Panc1 (cell line): ENCODE results near the gene KIRREL3. TPM values are rescaled to one million over a fixed set of nuclear protein-coding genes. Genes with fewer than 3 reads are reported as not detected.

ENCODE experiments used
- ATAC-seq: fragments of 200-7000 bp; cut with Tn5 transposase; 2 replicates; pipeline ENCODE4 v1.9.1; 2020; ENCODE audit warnings: mild to moderate bottlenecking, moderate library complexity
- BruUV-seq: library from RNA; stranded (reverse); fragments of 400-500 nt; replicated peaks from 2 replicates; lab custom pipeline; 2021; lab: Mats Ljungman, UMichigan
- CTCF ChIA-PET: fragments of 300-600 bp; sonication (Branson Sonifier 250); formaldehyde crosslinking; loops from one replicate; lab custom pipeline; 2022; ENCODE audit warnings: antibody characterized with exemption; lab: Charles Lee
- POLR2A ChIA-PET: fragments of 300-600 bp; sonication (Branson Sonifier 250); formaldehyde crosslinking; loops from one replicate; lab custom pipeline; 2022; ENCODE audit warnings: antibody characterized with exemption; lab: Charles Lee
- DNase-seq: peaks from one replicate; pipeline ENCODE4 v3.0.0-alpha.2; 2010; ENCODE audit warnings: low read depth, low spot score
- H3K27ac ChIP-seq: 2 replicates; pipeline ENCODE4 v1.5.1; 2011; ENCODE audit warnings: mild to moderate bottlenecking, low read length, inconsistent platforms
- H3K27me3 ChIP-seq: fragments of 200-500 bp; sonication (Bioruptor generic); 2 replicates; pipeline ENCODE4 v1.6.0; 2014; ENCODE audit warnings: low read length, inconsistent platforms; ENCODE audit not compliant: control insufficient read depth, insufficient read depth
- H3K36me3 ChIP-seq: fragments of 200-500 bp; sonication (Bioruptor generic); 2 replicates; pipeline ENCODE4 v1.5.1; 2014; ENCODE audit warnings: inconsistent platforms, mild to moderate bottlenecking, low read length, moderate library complexity; ENCODE audit not compliant: control insufficient read depth, insufficient read depth
- H3K4me1 ChIP-seq: 2 replicates; pipeline ENCODE4 v1.5.1; 2011; ENCODE audit warnings: inconsistent platforms, mild to moderate bottlenecking, low read length, moderate library complexity; ENCODE audit not compliant: control insufficient read depth, insufficient read depth
- H3K4me3 ChIP-seq, 2 experiments: 2 replicates each; pipeline ENCODE4 v1.5.1; 2011 to 2012; ENCODE audit warnings: low read depth in 2 of 2, low read length in 2 of 2, mild to moderate bottlenecking in 2 of 2, inconsistent platforms in 1 of 2, moderate library complexity in 1 of 2
- H3K9me3 ChIP-seq: fragments of 200-500 bp; sonication (Bioruptor generic); 2 replicates; pipeline ENCODE4 v1.5.1; 2014; ENCODE audit warnings: low read depth, mild to moderate bottlenecking, inconsistent platforms, low read length, moderate library complexity; ENCODE audit not compliant: control insufficient read depth, insufficient read depth
- POLR2AphosphoS5 ChIP-seq: IDR thresholded peaks from 2 replicates; pipeline ENCODE4 v1.6.1; 2012; ENCODE audit warnings: mild to moderate bottlenecking, low read depth, low read length, moderate library complexity
- REST ChIP-seq, 2 experiments: IDR thresholded peaks; 2 replicates each; pipeline ENCODE4 v1.6.1; 2011 to 2012; ENCODE audit warnings: low read depth in 2 of 2, control low read depth in 1 of 2, low read length in 1 of 2, mild to moderate bottlenecking in 1 of 2, moderate library complexity in 1 of 2; ENCODE audit not compliant: insufficient read depth in 1 of 2
- SIN3A ChIP-seq: IDR thresholded peaks from 2 replicates; pipeline ENCODE4 v1.6.1; 2012; ENCODE audit warnings: low read depth, mild to moderate bottlenecking, low read length, moderate library complexity, borderline replicate concordance; ENCODE audit not compliant: insufficient read depth
- TCF7L2 ChIP-seq: IDR thresholded peaks from 2 replicates; pipeline ENCODE4 v1.6.1; 2011; ENCODE audit warnings: mild to moderate bottlenecking, low read depth, low read length, inconsistent platforms
- in situ Hi-C: cut with HindIII; loops from 2 replicates; pipeline ENCODE4 v1.10.0; 2016; ENCODE audit warnings: low sequenced_read_pairs, low pct_unique_long_range_greater_than_20kb
- intact Hi-C: fragments of 100-400 bp; cut with micrococcal nuclease; formaldehyde crosslinking; loops from one replicate; pipeline ENCODE4 v1.10.0; 2022; ENCODE audit not compliant: unreplicated experiment
- total RNA-seq: library from RNA; stranded (reverse); gene quantifications from one replicate; pipeline ENCODE4 v1.2.1, GENCODE V29; 2021; ENCODE audit not compliant: unreplicated experiment
- TF ChIP-seq, protein P1 (sequence below): fragments of 450-650 bp; IDR thresholded peaks from 2 replicates; pipeline ENCODE4 v1.5.1; 2017; ENCODE audit warnings: mild to moderate bottlenecking

The KIRREL3 gene
- total RNA-seq, 1 experiment from 2014 or later: 0.36 TPM

GRCh38 chr11:126743628-126744027, 256.9 kb downstream of the KIRREL3 start:
- TF ChIP-seq SIN3A (no peak), POLR2AphosphoS5 (no peak), TCF7L2 (no peak), REST (IDR thresholded peaks at IDR 0.05; ENCODE audit: insufficient read depth in 1 of 2, low read depth in 2 of 2, low read length in 1 of 2) (no peak)
- TF ChIP-seq, protein P1, sequence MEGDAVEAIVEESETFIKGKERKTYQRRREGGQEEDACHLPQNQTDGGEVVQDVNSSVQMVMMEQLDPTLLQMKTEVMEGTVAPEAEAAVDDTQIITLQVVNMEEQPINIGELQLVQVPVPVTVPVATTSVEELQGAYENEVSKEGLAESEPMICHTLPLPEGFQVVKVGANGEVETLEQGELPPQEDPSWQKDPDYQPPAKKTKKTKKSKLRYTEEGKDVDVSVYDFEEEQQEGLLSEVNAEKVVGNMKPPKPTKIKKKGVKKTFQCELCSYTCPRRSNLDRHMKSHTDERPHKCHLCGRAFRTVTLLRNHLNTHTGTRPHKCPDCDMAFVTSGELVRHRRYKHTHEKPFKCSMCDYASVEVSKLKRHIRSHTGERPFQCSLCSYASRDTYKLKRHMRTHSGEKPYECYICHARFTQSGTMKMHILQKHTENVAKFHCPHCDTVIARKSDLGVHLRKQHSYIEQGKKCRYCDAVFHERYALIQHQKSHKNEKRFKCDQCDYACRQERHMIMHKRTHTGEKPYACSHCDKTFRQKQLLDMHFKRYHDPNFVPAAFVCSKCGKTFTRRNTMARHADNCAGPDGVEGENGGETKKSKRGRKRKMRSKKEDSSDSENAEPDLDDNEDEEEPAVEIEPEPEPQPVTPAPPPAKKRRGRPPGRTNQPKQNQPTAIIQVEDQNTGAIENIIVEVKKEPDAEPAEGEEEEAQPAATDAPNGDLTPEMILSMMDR: no peak
- Histone ChIP-seq H3K9me3 (no peaks in the 10 kb centered on the region), H3K4me3 (no peak overlapping the region), H3K27ac (no peak overlapping the region), H3K36me3 (no peaks in the 10 kb centered on the region), H3K27me3 (peaks cover 13% of the 10 kb centered on the region), H3K4me1 (no peaks in the 10 kb centered on the region)
- in situ Hi-C loops: no loop called here
- BruUV-seq: no TSS peak
- DNase-seq (no peak), ATAC-seq (no peak)
- POLR2A ChIA-PET: no interaction called here
- CTCF ChIA-PET: no interaction called here
- intact Hi-C loops: no loop called here

- Histone ChIP-seq H3K4me3 (no peak overlapping the region), H3K9me3 (no peaks in the 10 kb centered on the region), H3K27me3 (peaks cover 15% of the 10 kb centered on the region), H3K27ac (no peak overlapping the region), H3K36me3 (no peaks in the 10 kb centered on the region), H3K4me1 (no peaks in the 10 kb centered on the region)
- ATAC-seq (no peak), DNase-seq (no peak)
- in situ Hi-C loops: no loop called here
- no TSS peak for BruUV-seq
- POLR2A ChIA-PET: interaction anchor here (0.5 kb wide), 1 partner anchor 1175 kb away, joined by 8 read pairs; no protein-coding TSS in a partner anchor
- CTCF ChIA-PET: interaction anchor here (0.6 kb wide), 1 partner anchor 381 kb away, joined by 3 read pairs; no protein-coding TSS in a partner anchor
- intact Hi-C loops: no loop called here
- TF ChIP-seq POLR2AphosphoS5 (no peak), TCF7L2 (no peak), SIN3A (no peak)
- TF ChIP-seq, protein P1: no peak
Measured at GRCh38 chr11:126742582-126742981, 258.0 kb downstream of the KIRREL3 start.
